HEK293 (cell line): Measurements from ENCODE around the gene PPP1R14C.

ENCODE experiments used
- CTCF ChIA-PET: fragments of 350-600 bp; formaldehyde crosslinking; extraction: SDS; loops from one replicate; lab custom pipeline; 2021; ENCODE audit warnings: antibody characterized with exemption; lab: Yijun Ruan, JAX
- POLR2A ChIA-PET: fragments of 300-600 bp; formaldehyde crosslinking; extraction: SDS; loops from one replicate; lab custom pipeline; 2020; ENCODE audit warnings: antibody characterized with exemption, inconsistent platforms; lab: Yijun Ruan, JAX
- H3K27ac ChIP-seq: fragments of 200-500 bp; sonication (Bioruptor generic); 2 replicates; pipeline ENCODE4 v1.5.1; 2014; ENCODE audit warnings: low read depth, low read length, control low read depth, inconsistent platforms; ENCODE audit errors: extremely low read depth
- H3K36me3 ChIP-seq, 2 experiments: fragments of 200-500 bp in 1 of 2; sonication (Bioruptor generic) in 1 of 2; 1 replicate in 1 of 2; 2 replicates in 1 of 2; pipeline ENCODE4 v1.5.1; 2014 to 2017; ENCODE audit warnings: inconsistent platforms in 2 of 2, low read length in 2 of 2; ENCODE audit not compliant: control insufficient read depth in 2 of 2, insufficient read depth in 1 of 2
- H3K4me1 ChIP-seq: fragments of 200-500 bp; sonication (Bioruptor generic); 2 replicates; pipeline ENCODE4 v1.5.1; 2014; ENCODE audit warnings: mild to moderate bottlenecking, low read length, inconsistent platforms; ENCODE audit not compliant: control insufficient read depth, insufficient read depth
- H3K4me3 ChIP-seq: 2 replicates; pipeline ENCODE4 v1.5.1; 2011; ENCODE audit warnings: low read depth, mild to moderate bottlenecking, control low read depth, low read length, moderate library complexity
- H3K9me3 ChIP-seq: fragments of 200-500 bp; sonication (Bioruptor generic); 2 replicates; pipeline ENCODE4 v1.5.1; 2014; ENCODE audit warnings: low read depth, low read length, inconsistent platforms; ENCODE audit not compliant: control insufficient read depth, insufficient read depth
- FEZF1 ChIP-seq: fragments of 450-650 bp; formaldehyde crosslinking; IDR thresholded peaks from 2 replicates; pipeline ENCODE4 v1.5.1; 2016; ENCODE audit warnings: missing biosample characterization, missing genetic modification characterization
- GLI4 ChIP-seq: fragments of 450-650 bp; formaldehyde crosslinking; IDR thresholded peaks from 2 replicates; pipeline ENCODE4 v1.5.1; 2016; ENCODE audit warnings: missing biosample characterization, missing genetic modification characterization
- GLIS1 ChIP-seq: fragments of 450-650 bp; formaldehyde crosslinking; IDR thresholded peaks from 2 replicates; pipeline ENCODE4 v1.5.1; 2016; ENCODE audit warnings: missing biosample characterization, missing genetic modification characterization
- PRDM10 ChIP-seq: fragments of 450-650 bp; formaldehyde crosslinking; IDR thresholded peaks from 2 replicates; pipeline ENCODE4 v1.5.1; 2016; ENCODE audit warnings: missing biosample characterization, missing genetic modification characterization
- PRDM4 ChIP-seq: fragments of 450-650 bp; formaldehyde crosslinking; IDR thresholded peaks from 2 replicates; pipeline ENCODE4 v1.5.1; 2017; ENCODE audit warnings: missing biosample characterization, missing genetic modification characterization
- SCRT1 ChIP-seq: fragments of 450-650 bp; formaldehyde crosslinking; IDR thresholded peaks from 2 replicates; pipeline ENCODE4 v1.5.1; 2016; ENCODE audit warnings: missing biosample characterization, missing genetic modification characterization, borderline replicate concordance
- SP2 ChIP-seq: fragments of 450-650 bp; formaldehyde crosslinking; IDR thresholded peaks from 2 replicates; pipeline ENCODE4 v1.5.1; 2016; ENCODE audit warnings: missing biosample characterization, missing genetic modification characterization
- ZBTB21 ChIP-seq: fragments of 450-650 bp; formaldehyde crosslinking; IDR thresholded peaks from 2 replicates; pipeline ENCODE4 v1.5.1; 2017; ENCODE audit warnings: missing biosample characterization, missing genetic modification characterization
- ZBTB48 ChIP-seq: fragments of 450-650 bp; formaldehyde crosslinking; IDR thresholded peaks from 2 replicates; pipeline ENCODE4 v1.5.1; 2016; ENCODE audit warnings: missing biosample characterization, missing genetic modification characterization
- ZNF140 ChIP-seq: fragments of 450-650 bp; formaldehyde crosslinking; IDR thresholded peaks from 2 replicates; pipeline ENCODE4 v1.5.1; 2016; ENCODE audit warnings: missing biosample characterization, missing genetic modification characterization
- ZNF16 ChIP-seq: fragments of 450-650 bp; formaldehyde crosslinking; IDR thresholded peaks from 2 replicates; pipeline ENCODE4 v1.5.1; 2016; ENCODE audit warnings: low read depth, missing biosample characterization, missing genetic modification characterization
- ZNF26 ChIP-seq: fragments of 450-650 bp; formaldehyde crosslinking; IDR thresholded peaks from 2 replicates; pipeline ENCODE4 v1.5.1; 2016; ENCODE audit warnings: missing biosample characterization, missing genetic modification characterization
- ZNF341 ChIP-seq: fragments of 450-650 bp; formaldehyde crosslinking; IDR thresholded peaks from 2 replicates; pipeline ENCODE4; 2016; ENCODE audit warnings: low read depth, missing biosample characterization, missing genetic modification characterization
- ZNF354C ChIP-seq: fragments of 450-650 bp; formaldehyde crosslinking; IDR thresholded peaks from 2 replicates; pipeline ENCODE4 v1.5.1; 2016; ENCODE audit warnings: missing biosample characterization, missing genetic modification characterization, low read depth, borderline replicate concordance
- ZNF416 ChIP-seq: fragments of 450-650 bp; formaldehyde crosslinking; IDR thresholded peaks from 2 replicates; pipeline ENCODE4 v1.5.1; 2016; ENCODE audit warnings: missing biosample characterization, missing genetic modification characterization
- ZNF488 ChIP-seq: fragments of 450-650 bp; formaldehyde crosslinking; IDR thresholded peaks from 2 replicates; pipeline ENCODE4 v1.5.1; 2016; ENCODE audit warnings: missing biosample characterization, missing genetic modification characterization
- ZNF513 ChIP-seq: fragments of 450-650 bp; IDR thresholded peaks from 2 replicates; pipeline ENCODE4 v1.5.1; 2018; ENCODE audit warnings: missing biosample characterization, missing genetic modification characterization
- ZNF621 ChIP-seq: fragments of 450-650 bp; formaldehyde crosslinking; IDR thresholded peaks from 2 replicates; pipeline ENCODE4 v1.5.1; 2017; ENCODE audit warnings: missing biosample characterization, missing genetic modification characterization
- ZNF629 ChIP-seq: fragments of 450-650 bp; formaldehyde crosslinking; IDR thresholded peaks from 2 replicates; pipeline ENCODE4 v1.5.1; 2017; ENCODE audit warnings: missing biosample characterization, missing genetic modification characterization
- ZNF658 ChIP-seq: fragments of 450-650 bp; formaldehyde crosslinking; IDR thresholded peaks from 2 replicates; pipeline ENCODE4; 2016; ENCODE audit warnings: missing biosample characterization, missing genetic modification characterization
- ZNF677 ChIP-seq: fragments of 450-650 bp; IDR thresholded peaks from 2 replicates; pipeline ENCODE4 v1.5.0; 2018; ENCODE audit warnings: missing biosample characterization, mild to moderate bottlenecking, missing genetic modification characterization, moderate library complexity
- ZNF768 ChIP-seq: fragments of 450-650 bp; formaldehyde crosslinking; IDR thresholded peaks from 2 replicates; pipeline ENCODE4 v1.5.1; 2018; ENCODE audit warnings: missing biosample characterization, mild to moderate bottlenecking, missing genetic modification characterization

PPP1R14C gene

GRCh38 chr6:150233843-150234269 is 91.0 kb downstream of the PPP1R14C start:
- no peak overlapping the region for H3K4me3 ChIP-seq
- TF ChIP-seq FEZF1 (tag by site-specific recombination) (no peak), ZNF140 (tag by site-specific recombination) (no peak), ZBTB21 (tag by site-specific recombination) (no peak), ZNF26 (tag by site-specific recombination) (no peak), PRDM10 (tag by site-specific recombination) (0 out of 2 replicates have a peak, but pooled peaks have one; percentile 18), ZNF16 (no peak), ZBTB48 (tag by site-specific recombination) (no peak), ZNF677 (tag by site-specific recombination) (no peak)
- TF ChIP-seq, all 188 proteins: peak for 1
- H3K27ac ChIP-seq = no peak overlapping the region
- ChIA-PET POLR2A (no interaction called here), CTCF (no interaction called here)
- no peaks in the 10 kb centered on the region for H3K4me1 ChIP-seq
- H3K9me3 ChIP-seq = no peaks in the 10 kb centered on the region
- peaks cover 0 to 5% of the 10 kb centered on the region in 2 experiments; a peak in 1 of 3 replicates for H3K36me3 ChIP-seq

GRCh38 chr6:150235218-150235617 is 92.4 kb downstream of the PPP1R14C start:
- POLR2A ChIA-PET = no interaction called here
- TF ChIP-seq GLIS1 = no peak
- no peak for TF ChIP-seq ZNF658 (tag by site-specific recombination)
- no peak for TF ChIP-seq ZNF341
- no peak for TF ChIP-seq ZNF488 (tag by site-specific recombination)
- no peak for TF ChIP-seq GLI4 (tag by site-specific recombination)
- TF ChIP-seq SCRT1 (tag by site-specific recombination) = no peak
- TF ChIP-seq ZNF768 = no peak
- TF ChIP-seq ZBTB21 (tag by site-specific recombination) = no peak
- Histone ChIP-seq H3K9me3 (no peaks in the 10 kb centered on the region), H3K36me3 (peaks cover 0 to 5% of the 10 kb centered on the region in 2 experiments; a peak in 1 of 3 replicates), H3K27ac (no peak overlapping the region), H3K4me1 (no peaks in the 10 kb centered on the region), H3K4me3 (no peak overlapping the region)
- CTCF ChIA-PET = no interaction called here

GRCh38 chr6:150236114-150236513 is 93.3 kb downstream of the PPP1R14C start:
- H3K36me3 ChIP-seq = peaks cover 0 to 5% of the 10 kb centered on the region in 2 experiments; a peak in 1 of 3 replicates
- POLR2A ChIA-PET = no interaction called here
- no peak overlapping the region for H3K4me3 ChIP-seq
- CTCF ChIA-PET = no interaction called here
- no peaks in the 10 kb centered on the region for H3K9me3 ChIP-seq
- no peaks in the 10 kb centered on the region for H3K4me1 ChIP-seq
- no peak overlapping the region for H3K27ac ChIP-seq
- no peak for TF ChIP-seq SP2 (tag by site-specific recombination)
- TF ChIP-seq ZNF488 (tag by site-specific recombination) = no peak
- TF ChIP-seq ZNF621 (tag by site-specific recombination) = no peak
- TF ChIP-seq PRDM4 (tag by site-specific recombination) = no peak
- no peak for TF ChIP-seq ZNF416 (tag by site-specific recombination)
- TF ChIP-seq ZNF629 (tag by site-specific recombination) = no peak
- no peak for TF ChIP-seq ZNF354C
- TF ChIP-seq ZNF513 = no peak
